Measurements from ENCODE around the gene GCK. TPM values are rescaled to one million over a fixed set of nuclear protein-coding genes. Genes with fewer than 3 reads are reported as not detected.

Gene GCK
- 1.3 and 3.7 TPM in 2 replicates for polyA plus RNA-seq

GRCh38 chr7:44189286-44189992 is at the start of gene GCK:
Gene GCK, minus strand, starts transcription at chr7:44189439. Its CDS starts 486 bp downstream, at chr7:44188953.

GRCh38 chr7:44200699-44201461 is 11.6 kb upstream of the GCK start, which contains the start of gene YKT6:
Gene YKT6, plus strand, starts transcription at chr7:44200978. Its CDS starts 158 bp downstream, at chr7:44201136.

GRCh38 chr7:44141221-44141850 is 47.9 kb downstream of the GCK start, which contains the start of gene MYL7:
Gene MYL7, minus strand, starts transcription at chr7:44141332. Its CDS starts 27 bp downstream, at chr7:44141305.

GRCh38 chr7:44123190-44124003 is 65.8 kb downstream of the GCK start, which contains the start of gene POLD2:
Gene POLD2, minus strand, starts transcription at chr7:44123548. Its CDS starts 1,495 bp downstream, at chr7:44122053.

GRCh38 chr7:44103923-44104859 is 85.0 kb downstream of the GCK start, which contains the start of gene AEBP1:
Gene AEBP1, plus strand, starts transcription at chr7:44104345. Its CDS starts 321 bp downstream, at chr7:44104666.

Other genes with a start within 250 kb of the GCK start
- 0.11 TPM in 1 of 2 replicates, not detected in the other for gene SPDYE1, start 191.5 kb downstream of the GCK start, polyA plus RNA-seq
- 7.5 and 9.9 TPM in 2 replicates for gene DBNL, start 144.7 kb downstream of the GCK start, polyA plus RNA-seq
- gene PGAM2, start 123.9 kb downstream of the GCK start, polyA plus RNA-seq = 6.0 and 6.5 TPM in 2 replicates
- 0.29 and 1.2 TPM in 2 replicates for gene POLM, start 106.9 kb downstream of the GCK start, polyA plus RNA-seq
- 0.14 TPM in 1 of 2 replicates, not detected in the other for gene AEBP1, start 85.1 kb downstream of the GCK start, polyA plus RNA-seq
- 21.9 and 42.2 TPM in 2 replicates for gene POLD2, start 65.9 kb downstream of the GCK start, polyA plus RNA-seq
- gene MYL7, start 48.1 kb downstream of the GCK start, polyA plus RNA-seq = 2.4 TPM in 1 of 2 replicates, not detected in the other
- 13.3 and 20.0 TPM in 2 replicates for gene YKT6, start 11.5 kb upstream of the GCK start, polyA plus RNA-seq
- 164 and 201 TPM in 2 replicates for gene CAMK2B, start 136.2 kb upstream of the GCK start, polyA plus RNA-seq

Data from Purkinje cell (primary cell).